ENCODE results near the gene XAGE1B.
"Not testable (repeated sequence)": the region's sequence is repeated elsewhere in the genome, so short reads cannot be mapped to it uniquely, and the experiment has no call there.

The XAGE1B gene, protein sequence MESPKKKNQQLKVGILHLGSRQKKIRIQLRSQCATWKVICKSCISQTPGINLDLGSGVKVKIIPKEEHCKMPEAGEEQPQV

DNA sequence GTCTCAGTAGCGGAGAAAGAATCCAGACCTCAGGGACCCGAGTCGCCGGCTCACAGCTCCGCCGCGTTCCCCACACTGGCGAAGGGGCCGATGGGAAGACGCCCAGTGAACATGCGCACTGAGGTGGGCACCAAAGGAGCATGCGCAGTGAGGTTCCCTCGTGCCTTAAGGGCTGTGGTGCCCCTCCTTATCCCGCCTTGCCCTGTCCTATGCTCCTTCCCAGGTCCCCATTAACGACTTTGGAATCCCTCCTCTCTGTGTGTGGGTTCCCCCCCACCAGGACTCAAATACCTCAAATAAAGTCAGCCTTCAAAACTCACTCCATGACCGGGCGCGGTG lies at the start of gene XAGE1B:
TSS of gene XAGE1B (minus strand) at position 77 of the 339 bp plus-strand sequence. CDS start 1,536 bp downstream, outside the sequence.
- not testable (repeated sequence) for DNase-seq (ENCODE audit: insufficient read length, low spot score); FAIRE-seq

DNA sequence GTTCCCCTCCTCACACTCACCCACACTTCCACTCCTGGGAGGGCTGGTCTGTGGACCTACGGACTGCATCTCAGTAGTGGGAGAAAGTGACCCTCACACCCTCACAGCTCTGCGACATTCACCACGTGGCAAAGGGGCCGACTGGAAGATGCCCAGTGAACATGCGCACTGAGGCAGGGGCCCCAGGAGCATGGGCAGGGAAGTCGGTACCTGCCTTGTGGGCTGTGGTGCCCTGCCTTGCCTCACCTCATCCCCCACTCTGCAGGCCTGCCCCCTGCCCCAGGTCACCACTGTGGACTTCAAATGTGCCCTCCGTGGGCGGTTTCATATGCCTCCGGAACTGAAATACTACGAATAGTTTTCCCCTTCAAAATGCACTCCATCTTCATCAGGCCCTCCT lies 46.2 kb upstream of the XAGE1B start:
- no peak for DNase-seq (ENCODE audit: insufficient read length, low spot score)
- TF ChIP-seq, protein P1, sequence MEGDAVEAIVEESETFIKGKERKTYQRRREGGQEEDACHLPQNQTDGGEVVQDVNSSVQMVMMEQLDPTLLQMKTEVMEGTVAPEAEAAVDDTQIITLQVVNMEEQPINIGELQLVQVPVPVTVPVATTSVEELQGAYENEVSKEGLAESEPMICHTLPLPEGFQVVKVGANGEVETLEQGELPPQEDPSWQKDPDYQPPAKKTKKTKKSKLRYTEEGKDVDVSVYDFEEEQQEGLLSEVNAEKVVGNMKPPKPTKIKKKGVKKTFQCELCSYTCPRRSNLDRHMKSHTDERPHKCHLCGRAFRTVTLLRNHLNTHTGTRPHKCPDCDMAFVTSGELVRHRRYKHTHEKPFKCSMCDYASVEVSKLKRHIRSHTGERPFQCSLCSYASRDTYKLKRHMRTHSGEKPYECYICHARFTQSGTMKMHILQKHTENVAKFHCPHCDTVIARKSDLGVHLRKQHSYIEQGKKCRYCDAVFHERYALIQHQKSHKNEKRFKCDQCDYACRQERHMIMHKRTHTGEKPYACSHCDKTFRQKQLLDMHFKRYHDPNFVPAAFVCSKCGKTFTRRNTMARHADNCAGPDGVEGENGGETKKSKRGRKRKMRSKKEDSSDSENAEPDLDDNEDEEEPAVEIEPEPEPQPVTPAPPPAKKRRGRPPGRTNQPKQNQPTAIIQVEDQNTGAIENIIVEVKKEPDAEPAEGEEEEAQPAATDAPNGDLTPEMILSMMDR (IDR thresholded peaks at IDR 0.05; ENCODE audit: insufficient read depth, missing control alignments) = no peak
- FAIRE-seq = no peak

DNA sequence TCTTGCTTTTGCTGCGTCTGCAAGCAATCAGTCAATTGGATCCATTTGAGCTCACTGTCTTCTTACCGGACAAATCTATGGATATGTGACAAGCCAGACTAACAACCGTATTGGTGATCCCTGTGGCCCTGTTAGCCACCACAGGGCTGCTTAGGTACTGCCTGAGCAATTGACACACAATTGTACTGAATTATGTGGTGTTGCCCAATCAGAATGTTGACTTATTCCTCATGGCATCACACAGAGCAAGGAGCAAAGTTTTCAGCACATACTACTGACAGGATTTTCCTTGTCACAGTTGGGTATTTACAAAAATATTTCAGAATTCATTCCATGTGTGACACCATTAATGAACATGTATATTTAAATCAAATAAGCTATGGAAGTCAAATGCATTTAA lies 41.3 kb upstream of the XAGE1B start:
- DNase-seq (ENCODE audit: insufficient read length, low spot score) = no peak
- TF ChIP-seq, protein P1 (IDR thresholded peaks at IDR 0.05; ENCODE audit: insufficient read depth, missing control alignments) = no peak
- FAIRE-seq = no peak

DNA sequence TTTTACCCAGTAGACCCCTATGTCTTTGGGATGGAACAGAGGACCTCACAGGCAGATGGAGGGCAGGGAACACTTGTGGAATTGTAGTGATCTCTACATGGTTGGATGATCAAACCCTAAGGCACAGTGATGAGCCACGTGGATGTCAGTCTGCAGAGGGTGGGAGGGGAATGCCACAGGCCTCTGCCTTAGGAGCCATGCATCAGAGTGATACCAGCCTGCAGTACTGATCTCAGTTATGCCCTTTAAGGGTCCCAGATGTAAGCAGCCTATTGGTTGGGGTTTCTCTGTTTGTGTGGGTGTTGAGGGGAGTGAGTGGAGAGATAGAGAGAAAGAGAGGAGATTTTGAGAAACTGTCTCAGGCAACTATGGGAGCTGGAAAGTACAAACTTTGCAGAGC lies 39.9 kb upstream of the XAGE1B start:
- TF ChIP-seq, protein P1 (IDR thresholded peaks at IDR 0.05; ENCODE audit: insufficient read depth, missing control alignments) = no peak
- no peak for FAIRE-seq
- DNase-seq (ENCODE audit: insufficient read length, low spot score) = no peak

DNA sequence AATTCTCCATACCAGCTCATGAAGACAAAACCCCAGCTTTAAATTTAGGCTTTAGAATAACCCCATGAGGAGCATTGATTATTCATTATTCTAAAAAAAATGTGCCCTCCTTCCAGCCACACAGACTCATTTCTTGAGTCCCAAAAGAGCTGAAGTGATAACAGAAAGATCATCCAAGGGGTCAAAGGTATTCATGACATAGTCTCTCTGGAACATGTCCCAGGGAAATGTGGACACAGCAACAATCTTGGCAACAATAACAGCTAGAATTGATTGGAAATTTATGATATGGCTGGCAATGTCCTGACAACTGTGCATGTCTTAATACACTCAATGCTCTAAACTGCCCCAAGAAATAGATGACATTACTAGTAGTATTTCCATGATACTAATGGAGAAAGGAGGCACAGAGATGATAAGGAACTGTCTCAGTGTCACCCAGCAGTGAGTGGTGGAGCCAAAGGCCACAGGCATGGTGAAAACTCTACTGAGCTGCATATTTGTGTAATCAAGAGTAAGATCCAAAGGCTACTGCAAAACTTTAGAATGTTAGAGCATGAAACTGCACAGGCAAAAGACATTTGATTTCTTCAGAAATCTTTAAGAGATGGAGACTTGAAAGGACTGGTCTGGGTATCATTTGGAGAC lies 37.3 kb upstream of the XAGE1B start:
- FAIRE-seq (no peak), DNase-seq (ENCODE audit: insufficient read length, low spot score) (no peak)
- TF ChIP-seq, protein P1 (IDR thresholded peaks at IDR 0.05; ENCODE audit: insufficient read depth, missing control alignments) = no peak

DNA sequence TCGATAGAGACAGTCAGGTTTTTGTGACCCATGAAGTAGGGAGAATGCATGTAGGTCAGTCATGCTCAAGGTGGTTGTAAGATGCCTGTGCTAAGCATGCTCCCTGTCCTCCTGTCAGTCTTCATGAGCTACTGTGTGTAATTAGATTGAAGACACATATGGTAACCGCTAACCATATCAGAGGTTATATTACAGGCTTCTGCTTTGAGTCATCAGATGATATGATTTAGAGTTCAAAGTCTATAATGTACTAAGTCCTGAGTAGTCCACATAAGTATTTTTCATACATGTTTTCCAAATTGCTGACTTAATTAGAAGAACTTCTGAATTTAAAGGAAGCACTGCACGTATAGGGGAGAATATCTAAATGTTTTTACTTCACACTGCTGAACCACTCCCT lies 31.9 kb upstream of the XAGE1B start:
- DNase-seq (ENCODE audit: insufficient read length, low spot score); FAIRE-seq: not testable (repeated sequence)

DNA sequence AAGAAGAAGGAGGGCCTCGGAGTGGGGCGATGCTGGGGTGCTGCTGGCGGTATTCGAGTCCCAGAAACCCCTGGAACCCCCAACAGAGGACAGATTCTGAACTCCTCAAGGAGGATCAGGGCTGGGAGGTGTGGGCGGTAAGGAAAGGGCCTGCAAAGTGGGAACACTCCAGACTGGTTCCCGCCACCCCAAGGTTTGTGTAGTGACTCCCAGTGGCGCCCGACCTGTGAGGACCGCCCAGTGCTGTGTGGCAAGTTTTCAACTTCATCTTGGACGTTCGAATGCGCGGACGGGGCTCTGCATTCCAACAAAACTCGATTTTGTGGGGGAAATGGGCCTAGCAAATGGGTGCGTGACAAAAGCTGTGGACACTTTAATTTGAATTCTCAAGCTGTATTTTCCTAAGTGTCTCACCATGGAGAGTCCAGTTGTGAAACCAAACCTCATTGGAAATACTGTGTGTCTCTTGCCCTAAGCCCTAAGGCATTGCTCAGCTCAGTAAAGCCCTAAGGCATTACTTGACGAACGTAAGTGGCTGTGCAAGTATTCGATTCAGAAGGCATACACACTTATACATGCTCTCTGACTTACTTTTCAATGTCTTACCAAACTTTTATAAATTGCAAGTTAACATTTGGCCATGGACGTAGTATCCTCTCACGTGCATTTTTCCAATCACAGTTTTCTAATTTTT lies 27.4 kb upstream of the XAGE1B start:
- TF ChIP-seq, protein P1 (IDR thresholded peaks at IDR 0.05; ENCODE audit: insufficient read depth, missing control alignments) = no peak
- FAIRE-seq (no peak), DNase-seq (ENCODE audit: insufficient read length, low spot score) (no peak)

DNA sequence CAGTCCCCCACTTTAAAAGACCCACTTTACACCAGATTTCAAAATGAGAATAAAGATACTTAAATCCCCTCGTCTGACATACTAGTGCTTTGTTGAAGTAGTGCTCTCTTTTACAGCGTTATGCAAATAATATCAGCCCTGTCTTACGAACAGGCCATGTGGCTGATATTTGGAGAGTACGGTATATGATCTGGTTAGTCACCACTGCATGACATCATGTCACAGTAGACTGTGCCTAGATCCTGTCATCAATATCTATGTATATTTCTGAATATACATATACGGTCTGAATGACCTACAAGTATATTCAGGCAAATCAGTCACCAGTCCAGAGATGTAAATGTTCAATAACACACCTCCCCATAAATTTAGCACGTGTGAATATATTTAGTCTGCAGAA lies 25.4 kb upstream of the XAGE1B start:
- DNase-seq (ENCODE audit: insufficient read length, low spot score) = no peak
- no peak for FAIRE-seq
- TF ChIP-seq, protein P1 (IDR thresholded peaks at IDR 0.05; ENCODE audit: insufficient read depth, missing control alignments) = no peak

DNA sequence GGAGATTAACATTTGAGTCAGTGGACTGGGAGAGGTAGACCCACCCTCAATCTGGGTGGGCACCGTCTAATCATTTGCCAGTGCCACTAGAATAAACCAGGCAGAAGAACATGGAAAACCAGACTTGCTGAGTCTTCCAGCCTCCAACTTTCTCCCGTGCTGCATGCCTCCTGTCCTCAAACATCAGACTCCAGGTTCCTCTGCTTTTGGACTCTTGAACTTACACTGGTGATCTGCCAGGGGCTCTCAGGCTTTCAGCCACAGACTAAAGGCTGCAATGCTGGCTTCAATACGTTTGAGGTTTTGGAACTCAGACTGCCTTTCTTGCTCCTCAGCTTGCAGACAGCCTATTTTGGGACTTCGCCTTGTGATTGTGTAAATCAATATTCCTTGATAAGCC lies 24.2 kb upstream of the XAGE1B start:
- not testable (repeated sequence) for DNase-seq (ENCODE audit: insufficient read length, low spot score)

DNA sequence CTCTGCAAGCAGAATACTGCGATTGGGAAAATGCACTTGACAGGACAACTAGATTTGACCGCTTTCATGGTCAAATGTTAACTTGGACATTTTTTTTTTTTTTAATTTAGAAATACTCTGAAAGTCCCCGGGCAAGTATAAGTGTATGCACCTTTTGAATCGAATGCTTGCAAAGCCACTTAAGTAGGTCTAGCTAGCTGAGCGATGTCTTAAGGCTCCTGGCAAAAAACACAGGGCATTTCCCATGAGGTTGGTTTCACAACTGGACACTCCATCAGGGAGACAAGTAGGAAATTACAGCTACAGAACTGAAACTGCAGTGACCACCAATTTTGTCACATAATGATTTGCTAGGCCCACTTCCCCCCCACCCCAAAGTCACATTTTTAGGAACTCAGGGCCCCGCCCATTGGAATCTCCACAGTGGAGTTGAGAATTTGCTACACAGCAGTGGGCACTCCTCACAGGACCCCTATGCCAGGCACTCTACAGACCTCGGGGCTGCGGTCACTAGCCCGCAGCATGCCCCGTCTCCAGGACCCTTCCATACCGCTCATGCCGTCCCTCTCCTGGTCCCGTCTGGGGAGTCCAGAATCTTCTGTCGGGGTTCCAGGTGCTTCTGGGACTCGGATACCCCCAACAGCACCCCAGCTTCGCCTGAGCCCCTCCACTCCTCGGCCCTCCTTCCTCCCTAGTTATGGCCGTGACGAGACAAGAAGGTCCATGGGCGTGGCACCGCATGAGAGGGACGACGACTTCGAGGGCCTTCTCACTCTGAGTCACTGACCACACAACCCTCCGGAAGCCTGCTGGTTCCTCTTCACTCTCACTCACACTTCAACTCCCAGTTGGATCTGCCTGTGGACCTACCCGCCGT lies 515 bp downstream of the XAGE1B start:
- FAIRE-seq; DNase-seq (ENCODE audit: insufficient read length, low spot score): not testable (repeated sequence)

More for the DNA sequence above, 24.2 kb upstream of the XAGE1B start:
- FAIRE-seq = not testable (repeated sequence)

DNA sequence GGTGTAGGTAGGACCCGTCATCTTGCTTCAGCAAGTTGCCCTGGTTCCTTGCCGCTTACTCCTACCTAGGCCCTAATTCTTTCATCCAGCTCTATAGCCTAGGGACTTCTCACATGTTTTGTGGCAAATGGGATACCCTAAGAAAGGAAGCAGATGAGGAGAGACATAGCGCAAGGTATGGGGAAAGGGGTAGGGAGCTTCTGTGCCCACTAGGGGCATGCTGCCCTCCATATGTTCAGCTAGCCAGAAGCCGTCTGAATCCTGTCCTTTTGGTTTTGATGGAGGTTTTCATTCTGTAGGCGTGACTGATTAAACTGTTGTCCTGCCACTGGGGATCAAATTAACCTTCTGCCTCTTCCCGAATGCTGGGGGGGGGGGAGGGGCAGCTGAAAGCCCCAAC lies 5.7 kb downstream of the XAGE1B start:
- not testable (repeated sequence) for FAIRE-seq; DNase-seq (ENCODE audit: insufficient read length, low spot score)
